ENCODE data around the gene HERC3.

HERC3 gene

DNA sequence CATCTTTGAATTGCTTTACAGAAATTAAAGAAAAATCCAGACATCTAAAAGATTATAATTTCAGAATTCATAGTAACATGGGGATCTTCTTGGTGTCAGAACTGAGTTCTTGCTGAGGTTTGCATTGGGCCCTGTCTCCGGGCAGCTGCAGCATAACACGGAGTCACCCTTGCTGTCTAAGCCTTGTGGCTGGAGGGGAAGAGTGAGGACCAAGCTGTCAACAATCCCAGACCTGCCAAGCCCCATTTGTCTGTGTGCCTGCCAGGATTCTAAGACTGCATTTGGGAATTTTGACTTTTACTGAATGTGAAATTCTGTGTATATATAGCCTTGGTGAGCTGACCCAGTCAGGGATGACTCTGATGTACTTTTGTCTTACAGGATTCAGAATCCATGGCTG lies 130.5 kb downstream of the HERC3 start:
- DNase-seq = no peak

DNA sequence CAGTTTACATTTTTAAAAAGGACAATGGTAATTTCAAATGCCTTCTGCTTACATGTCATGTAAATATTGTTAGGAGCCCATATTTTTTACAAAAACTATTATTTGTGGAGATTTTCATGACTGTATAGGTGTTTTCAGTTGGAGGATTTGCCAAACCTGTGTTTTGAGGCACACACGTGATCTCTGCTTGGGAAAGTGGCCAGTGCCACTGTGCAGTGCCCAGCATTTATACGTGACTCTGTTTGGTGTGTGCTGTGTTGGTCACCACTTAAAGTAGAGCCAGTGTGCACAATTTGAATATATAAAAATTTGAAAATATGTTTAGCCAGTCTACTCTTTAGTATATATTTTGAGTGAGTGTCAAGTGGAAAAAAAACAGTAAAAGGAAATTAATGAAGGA lies 132.1 kb downstream of the HERC3 start:
- DNase-seq = no peak

DNA sequence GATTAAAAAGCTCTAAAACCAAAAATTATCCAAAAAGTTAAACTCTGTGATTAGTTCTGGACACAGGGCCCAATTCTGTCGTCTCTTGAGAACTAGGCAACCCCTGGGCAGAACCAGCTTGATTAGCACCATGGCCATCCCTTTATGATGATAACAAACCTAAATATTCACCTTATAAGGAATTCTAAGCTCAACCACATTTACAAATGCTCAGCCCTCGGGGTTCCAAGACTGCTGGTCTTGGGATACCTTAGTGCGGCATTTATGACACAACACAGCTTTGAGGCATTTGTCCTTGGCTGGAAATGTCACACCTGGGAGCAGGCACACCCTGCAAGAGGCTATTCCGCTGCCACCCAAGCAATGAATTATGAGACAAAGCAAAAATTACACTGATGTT lies 132.9 kb downstream of the HERC3 start:
- DNase-seq = no peak

DNA sequence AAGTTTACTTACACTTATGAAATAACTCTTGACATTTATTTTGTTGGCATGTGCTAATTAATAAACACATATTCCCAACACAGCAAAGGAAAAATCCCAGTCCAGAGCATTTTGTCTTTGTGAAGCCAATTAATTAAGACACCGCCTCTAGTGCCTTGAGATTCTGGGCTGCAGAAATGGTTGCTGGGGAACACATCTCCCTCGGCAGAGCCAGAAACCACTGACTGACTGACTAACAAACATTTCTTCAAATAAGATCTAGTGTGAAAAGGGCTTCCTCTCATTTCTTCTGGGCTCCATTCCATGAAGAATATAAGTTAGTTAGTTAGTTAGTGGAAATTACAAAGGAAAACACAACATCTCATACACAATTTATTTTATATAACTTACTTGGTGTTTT lies 133.7 kb downstream of the HERC3 start:
- DNase-seq = no peak

GRCh38 chr4:88728146-88728545 lies 135.9 kb downstream of the HERC3 start:
- no peak for DNase-seq

DNA sequence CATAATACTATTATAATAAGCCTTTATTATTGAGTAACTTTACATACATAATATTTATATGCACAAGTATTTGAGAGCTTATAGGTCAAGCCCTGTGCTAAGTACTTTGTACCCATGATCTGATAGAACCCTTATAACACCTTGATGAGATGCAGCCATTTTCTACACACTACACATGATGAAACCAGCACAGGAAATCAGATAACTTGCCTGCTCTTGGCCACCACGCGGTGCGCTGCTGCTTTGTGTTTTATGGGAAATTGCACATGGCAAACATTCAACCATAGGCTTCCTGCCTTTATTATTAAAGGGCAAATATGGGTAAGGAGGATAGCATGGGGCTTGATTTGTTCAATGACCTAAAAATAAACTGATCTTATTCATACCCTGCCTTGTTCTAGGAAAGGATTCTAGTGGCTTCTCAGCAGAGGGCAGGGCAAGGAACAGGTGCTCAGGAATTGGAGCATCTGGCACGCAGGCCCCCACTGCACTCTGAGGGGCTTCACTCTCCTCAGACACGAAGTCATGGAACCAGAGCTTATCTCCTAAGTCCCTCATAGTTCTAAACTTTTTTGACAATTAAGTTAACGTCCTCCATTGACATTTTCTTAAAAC lies 137.0 kb downstream of the HERC3 start:
- no peak for DNase-seq

GRCh38 chr4:88730811-88731210 lies 138.5 kb downstream of the HERC3 start:
- no peak for DNase-seq

- no peak for DNase-seq
Observed at GRCh38 chr4:88731381-88731780, 139.1 kb downstream of the HERC3 start.

- no peak for DNase-seq
Observed at GRCh38 chr4:88732714-88733368, 140.6 kb downstream of the HERC3 start.

- DNase-seq = no peak
Observed at GRCh38 chr4:88734403-88734949, 142.2 kb downstream of the HERC3 start.

DNA sequence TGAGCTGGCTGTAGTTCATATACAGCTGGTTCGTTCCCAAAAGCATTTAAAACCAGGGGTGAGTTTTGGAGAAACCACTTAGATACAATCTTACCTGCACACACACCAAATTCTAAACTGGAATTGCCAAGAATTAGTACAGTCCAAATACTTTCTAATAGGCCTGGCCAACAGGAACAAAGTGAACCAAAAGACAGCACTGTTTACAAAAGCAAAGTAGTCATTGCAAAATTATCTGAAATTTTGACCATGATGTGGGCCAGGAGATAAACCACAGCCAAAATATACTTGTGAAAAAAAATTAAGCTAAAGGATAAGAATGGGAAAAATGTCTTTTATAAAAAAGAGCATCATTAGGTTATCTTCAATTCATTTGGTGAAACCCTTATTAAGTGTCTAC lies 143.3 kb downstream of the HERC3 start:
- DNase-seq = no peak

- no peak for DNase-seq
Observed at GRCh38 chr4:88736264-88736663, 144.0 kb downstream of the HERC3 start.

GRCh38 chr4:88737307-88737941 lies 145.1 kb downstream of the HERC3 start:
- peak in 4 of 6 experiments; percentile 7 to 68 (median 60) for DNase-seq

DNA sequence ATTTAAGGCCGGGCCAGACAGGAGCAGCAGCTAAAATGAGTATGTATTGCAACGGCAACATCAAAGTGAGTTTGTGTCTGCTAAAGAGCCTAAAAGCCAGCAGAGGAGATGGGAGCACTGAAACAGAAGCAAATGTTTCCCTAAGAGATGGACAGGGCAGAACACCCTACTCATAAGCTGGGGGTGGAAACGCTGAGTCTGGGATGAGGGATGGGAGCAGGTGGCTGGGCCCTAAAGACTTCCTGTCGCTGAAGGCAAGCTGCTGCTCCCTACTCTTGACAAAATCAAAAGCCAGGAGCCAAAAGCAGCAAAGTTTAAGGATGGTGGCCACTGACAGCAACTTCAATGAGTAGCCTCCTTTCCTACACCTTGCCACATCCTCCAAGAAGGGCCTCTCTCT lies 145.9 kb downstream of the HERC3 start:
- DNase-seq = peak in 2 of 6 experiments; percentile 18 to 33

DNA sequence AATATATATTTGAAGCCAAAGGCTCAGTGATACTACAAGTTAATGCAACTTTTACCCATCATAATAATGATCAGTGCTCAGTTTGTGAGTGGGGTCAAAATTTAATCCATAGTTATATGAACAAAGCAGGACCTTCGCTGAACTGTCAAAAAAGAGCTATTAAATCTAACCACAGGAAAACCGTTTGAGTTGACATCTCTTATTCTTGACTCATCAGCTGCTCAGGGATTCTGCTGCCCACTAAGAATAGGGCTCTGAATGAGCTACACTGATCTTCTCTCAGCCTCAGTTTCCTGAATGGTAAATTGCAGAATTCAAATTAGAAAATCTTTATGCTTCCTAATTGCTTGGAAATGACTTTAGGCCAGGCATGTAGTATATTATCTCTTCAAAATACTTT lies 150.3 kb downstream of the HERC3 start:
- no peak for DNase-seq

- no peak for DNase-seq
Observed at GRCh38 chr4:88743696-88744095, 151.4 kb downstream of the HERC3 start.

DNA sequence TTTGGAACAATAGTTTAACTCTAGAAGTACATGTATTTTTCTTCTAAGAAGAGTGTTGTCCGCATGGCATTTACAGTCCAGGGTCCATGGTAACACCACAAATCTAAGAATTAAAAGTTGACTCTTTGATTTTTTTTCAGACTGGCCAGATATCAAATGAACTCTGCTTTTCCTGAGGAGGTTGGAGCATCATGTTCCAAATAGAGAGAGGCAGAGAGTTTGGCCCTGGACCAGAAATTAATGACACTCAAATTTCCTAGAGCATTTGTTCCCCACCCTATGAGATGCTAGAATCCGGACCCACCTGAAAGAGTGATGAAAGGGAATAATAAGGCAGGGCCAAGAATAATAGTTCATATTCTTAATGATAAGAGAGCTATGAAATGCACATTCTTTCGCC lies 152.3 kb downstream of the HERC3 start:
- no peak for DNase-seq

DNA sequence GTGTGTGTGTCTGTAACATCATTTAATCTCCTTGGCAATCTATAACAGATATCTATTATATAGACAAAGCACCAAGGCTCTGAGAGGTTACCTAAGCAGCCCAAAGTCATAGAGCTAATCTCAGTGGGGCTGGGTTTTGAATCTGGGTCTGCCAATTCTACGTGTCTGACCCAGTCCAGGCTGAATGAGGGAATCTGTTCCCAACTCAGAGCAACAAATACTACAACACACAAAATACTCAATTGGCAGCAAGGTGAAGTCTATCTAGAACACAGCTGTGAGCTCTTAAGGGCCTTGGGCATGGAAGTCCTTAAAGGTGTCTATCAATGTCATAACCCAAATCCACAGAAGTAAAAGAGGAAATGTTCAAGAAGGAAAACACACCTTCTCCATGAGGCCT lies 152.9 kb downstream of the HERC3 start:
- no peak for DNase-seq

GRCh38 chr4:88745581-88746163 lies 153.4 kb downstream of the HERC3 start:
- no peak for DNase-seq

DNA sequence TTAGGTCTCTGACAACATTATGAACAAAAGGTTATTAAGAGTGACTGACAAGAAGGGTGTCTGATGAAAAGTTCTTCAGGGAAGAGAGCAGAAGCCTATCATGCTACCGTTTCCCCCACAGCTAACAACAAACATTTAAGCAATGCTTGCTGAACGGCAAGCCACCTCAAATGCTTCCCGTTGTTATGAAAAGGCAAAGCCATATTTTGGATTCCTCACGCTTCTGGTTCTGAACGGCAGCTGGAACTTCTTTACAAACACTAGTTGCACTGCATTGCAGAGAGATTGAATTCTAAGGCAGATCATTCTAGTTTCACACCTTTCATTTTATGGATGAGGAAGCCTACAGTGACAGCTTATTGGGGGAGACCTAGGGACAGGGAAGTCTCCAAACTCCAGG lies 153.9 kb downstream of the HERC3 start:
- no peak for DNase-seq

DNA sequence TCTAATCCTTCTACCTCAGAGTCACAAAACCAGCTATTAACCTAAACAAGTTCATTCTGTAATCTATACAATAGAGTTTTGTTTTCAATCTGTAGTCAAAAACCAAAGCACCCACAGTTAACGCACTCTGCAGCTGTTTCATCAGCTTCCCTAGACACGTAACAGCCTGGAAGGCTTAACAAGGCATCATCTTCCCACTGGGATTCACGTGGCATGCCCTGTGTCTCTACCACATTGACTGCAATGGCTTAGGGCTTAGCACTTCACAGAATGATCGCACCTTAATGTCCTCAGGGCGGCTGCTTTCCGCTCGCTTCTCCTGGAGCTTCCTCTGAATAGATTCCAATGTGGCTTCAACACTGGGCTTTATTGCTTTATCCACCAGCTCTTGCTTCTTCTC lies 155.1 kb downstream of the HERC3 start:
- no peak for DNase-seq

DNA sequence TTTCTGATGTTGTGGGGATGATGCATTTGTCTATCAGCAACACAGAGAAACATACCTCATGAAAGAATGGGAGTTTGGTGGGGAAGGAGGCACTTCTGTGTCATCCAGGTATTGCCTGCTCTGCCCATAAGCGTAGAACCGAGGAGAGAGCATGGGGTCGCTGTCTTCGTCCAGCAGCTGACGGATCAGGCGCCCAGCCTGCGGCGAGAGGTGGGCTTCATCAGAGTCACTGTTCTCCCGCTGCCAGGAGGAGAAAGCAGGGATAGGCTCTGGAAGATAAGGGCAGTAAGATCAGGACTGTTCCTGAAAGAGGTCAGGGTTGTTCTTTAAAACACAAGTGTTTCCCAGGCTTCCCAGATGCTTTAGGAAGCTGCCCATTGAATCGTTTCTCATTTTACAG lies 158.1 kb downstream of the HERC3 start:
- no peak for DNase-seq

GRCh38 chr4:88751258-88752075 lies 159.2 kb downstream of the HERC3 start:
- no peak for DNase-seq
